Smooth muscle cell of the brain vasculature (primary cell): ENCODE measurements around the gene FGF11.
"Not testable (repeated sequence)": the region's sequence is repeated elsewhere in the genome, so short reads cannot be mapped to it uniquely, and the experiment has no call there.

ENCODE experiments used
- DNase-seq: peaks from one replicate; pipeline ENCODE4 v3.0.0-alpha.2; 2012; ENCODE audit warnings: low read depth, low spot score

The FGF11 gene

GRCh38 chr17:7460850-7461660 is 21.7 kb downstream of the FGF11 start:
- no peak for DNase-seq

DNA sequence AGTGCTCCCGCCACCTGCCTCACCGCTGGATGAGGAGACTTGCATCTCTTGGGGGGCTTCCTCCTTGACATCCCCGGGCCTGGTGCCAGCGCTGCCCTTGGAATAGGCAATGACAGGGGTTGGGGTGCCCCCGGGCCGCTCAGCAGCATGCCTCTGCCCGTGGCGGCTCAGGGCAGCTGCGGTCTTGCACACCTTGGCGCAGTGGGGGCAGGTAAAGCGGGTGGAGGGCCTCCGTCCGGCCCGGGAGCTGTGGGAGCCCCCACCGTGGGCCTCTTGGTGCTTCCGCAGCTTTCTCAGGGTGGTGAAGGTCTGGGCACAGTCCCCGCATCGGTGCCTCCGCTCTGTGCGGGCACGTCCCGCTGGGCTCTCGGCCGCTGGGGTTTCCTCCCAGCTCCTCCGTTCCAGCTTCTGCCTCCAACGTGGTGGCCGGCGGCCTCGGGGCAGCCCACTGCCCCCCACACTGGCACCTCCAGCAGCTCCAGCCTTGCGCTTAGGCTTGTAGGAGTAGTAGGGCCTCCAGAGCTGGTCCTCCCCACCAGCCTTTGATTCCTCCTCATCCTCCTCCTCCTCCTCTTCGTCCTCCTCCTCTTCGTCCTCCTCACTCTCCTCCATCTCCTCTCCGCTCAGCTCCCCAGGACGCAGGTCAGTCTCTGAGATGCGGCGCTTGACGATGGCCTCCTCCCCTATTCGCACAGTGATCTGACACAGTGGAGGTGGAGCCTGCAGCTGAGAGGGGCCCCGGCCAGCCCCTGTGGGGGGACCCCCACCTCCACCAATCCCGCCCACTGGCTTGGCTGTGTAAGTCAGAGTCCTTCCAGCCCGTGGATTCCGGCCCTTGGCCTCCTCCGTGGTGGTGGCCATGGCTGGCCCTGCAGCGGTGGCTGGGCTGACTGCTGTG is 23.4 kb downstream of the FGF11 start:
- no peak for DNase-seq

DNA sequence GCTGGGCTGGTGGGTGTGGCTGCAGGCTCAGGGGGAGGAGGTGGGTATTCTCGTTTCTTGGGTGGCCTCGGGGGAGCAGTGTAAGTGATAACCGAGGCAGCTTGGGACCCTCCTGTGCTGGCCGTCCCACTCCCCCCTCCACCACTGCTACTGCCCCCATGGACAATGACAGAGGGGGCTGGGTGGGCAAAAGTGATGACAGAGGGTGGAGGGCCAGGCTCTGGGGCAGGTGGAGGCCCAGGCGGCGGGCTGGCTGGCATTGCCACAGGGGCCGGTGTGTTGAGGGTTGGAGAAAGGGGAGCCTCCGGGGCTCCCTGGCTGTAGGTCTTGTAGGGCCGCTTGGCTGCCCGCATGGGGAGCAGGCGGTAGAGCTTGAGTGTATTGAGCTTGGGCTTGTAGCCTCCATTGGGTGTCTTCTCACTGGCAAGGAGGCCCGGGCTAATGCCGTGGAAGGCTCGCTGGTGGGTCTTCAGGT is 24.1 kb downstream of the FGF11 start:
- no peak for DNase-seq

- no peak for DNase-seq
These were observed 24.8 kb downstream of the FGF11 start for GRCh38 chr17:7464081-7464480.

DNA sequence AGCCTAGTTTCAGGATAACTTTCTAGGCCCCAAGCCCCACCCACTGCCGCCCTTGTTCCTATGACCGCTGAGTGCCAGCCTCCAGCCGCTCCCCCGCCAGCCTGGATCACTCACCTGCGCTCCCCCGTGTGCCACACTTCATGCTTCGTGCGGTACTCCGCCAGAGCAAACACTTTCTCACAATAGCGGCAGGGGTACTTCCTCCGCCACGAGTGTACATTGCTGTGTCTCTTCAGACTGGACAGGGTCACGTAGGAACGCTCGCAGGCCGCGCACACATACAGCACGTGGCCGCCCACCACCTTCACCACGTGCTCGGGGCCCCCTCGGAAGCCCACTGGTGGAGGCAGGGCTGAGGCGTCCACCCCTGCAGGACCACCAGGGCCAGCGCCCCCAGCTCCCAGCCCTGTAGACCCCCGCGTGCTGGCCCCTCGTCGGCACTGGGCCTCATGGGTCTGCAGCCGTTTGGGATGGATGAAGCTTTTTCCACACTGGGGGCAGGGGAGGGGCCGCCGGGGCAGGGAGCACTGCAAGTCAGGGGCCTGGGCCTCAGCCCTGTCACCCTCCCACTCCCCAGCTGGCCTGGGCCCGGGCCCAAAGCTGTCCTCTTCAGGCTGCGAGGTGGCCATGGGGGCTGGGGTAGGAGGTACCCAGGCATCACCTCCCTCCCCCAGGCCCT is 26.4 kb downstream of the FGF11 start:
- DNase-seq = no peak

GRCh38 chr17:7466318-7466638 is 27.0 kb downstream of the FGF11 start:
- DNase-seq = no peak

GRCh38 chr17:7466639-7467341 is 27.5 kb downstream of the FGF11 start:
- no peak for DNase-seq

DNA sequence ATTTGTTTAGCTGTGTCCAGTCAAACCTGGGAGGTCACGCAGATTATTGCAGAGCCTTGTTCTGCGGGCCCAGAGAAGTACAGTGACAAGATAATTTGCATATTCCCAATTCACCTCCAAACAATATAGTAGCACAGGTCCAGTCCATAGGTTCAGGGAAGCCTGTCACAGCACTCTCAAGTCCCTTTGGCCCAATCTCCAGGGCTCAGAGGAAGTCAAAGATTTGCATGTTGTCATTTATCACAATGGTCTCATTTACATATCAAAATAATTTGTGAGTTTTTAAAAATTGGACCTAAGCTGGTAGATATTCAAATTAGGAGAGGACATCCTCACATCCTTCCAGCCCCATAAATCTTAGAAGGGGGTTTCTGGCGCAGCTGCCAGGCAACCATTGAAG is 28.2 kb downstream of the FGF11 start:
- DNase-seq = no peak

- no peak for DNase-seq
These were observed 29.0 kb downstream of the FGF11 start for GRCh38 chr17:7468290-7468689.

DNA sequence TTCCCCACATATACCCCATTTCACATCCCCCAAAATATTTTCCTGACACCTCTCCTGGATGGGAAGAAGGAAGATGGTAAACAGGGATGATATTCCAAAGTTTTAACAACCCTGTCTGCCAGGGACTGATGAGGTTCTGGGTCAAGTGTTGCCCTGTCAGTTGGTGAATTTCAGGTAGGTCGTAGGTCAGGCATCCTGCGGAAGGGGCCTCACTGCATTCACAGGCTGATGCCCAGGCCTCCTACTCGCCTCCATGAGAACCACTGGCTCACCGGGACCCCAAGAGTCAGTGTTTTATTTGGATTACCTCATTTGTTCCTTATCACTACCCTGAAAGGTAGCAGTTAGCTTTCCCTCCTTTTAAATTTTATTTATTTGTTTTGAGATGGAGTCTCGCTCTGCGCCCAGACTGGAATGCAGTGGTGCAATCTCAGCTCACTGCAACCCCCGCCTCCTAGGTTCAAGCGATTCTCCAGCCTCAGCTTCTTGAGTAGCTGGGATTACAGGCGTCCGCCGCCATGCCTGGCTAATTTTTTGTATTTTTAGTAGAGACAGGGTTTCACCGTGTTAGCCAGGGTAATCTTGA is 29.6 kb downstream of the FGF11 start:
- no peak for DNase-seq

DNA sequence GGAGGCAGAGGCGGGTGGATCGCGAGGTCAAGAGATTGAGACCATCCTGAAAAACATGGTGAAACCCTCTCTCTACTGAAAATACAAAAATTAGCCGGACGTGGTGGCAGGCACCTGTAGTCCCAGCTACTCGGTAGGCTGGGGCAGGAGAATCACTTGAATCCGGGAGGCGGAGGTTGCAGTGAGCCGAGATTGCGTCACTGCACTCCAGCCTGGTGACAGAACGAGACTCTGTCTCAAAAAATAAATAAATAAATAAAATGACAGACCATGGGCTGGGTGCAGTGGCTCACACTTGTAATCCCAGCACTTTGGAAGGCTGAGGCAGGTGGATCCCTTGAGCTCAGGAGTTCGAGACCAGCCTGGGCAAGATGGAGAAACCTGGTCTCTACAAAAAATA is 30.5 kb downstream of the FGF11 start:
- DNase-seq = not testable (repeated sequence)

DNA sequence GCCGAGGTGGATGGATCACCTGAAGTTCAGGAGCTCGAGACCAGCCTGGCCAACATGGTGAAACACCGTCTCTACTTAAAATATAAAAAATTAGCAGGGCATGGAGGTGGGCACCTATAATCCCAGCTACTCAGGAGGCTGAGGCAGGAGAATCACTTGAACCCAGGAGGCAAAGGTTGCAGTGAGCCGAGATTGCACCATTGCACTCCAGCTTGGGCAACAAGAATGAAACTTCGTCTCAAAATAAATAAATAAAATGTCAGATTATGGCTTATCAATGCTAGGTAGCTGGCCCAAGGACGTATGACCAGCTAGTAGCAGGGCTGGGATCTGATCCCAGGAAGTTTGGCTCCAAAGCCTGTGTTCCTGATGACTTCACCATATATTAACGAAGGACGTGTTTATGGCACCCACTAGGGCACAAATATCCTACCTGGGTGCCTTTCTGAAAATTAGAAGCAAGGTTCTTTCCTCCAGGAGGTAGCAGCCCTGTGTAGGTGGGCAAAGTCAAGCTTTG is 31.2 kb downstream of the FGF11 start:
- not testable (repeated sequence) for DNase-seq

DNA sequence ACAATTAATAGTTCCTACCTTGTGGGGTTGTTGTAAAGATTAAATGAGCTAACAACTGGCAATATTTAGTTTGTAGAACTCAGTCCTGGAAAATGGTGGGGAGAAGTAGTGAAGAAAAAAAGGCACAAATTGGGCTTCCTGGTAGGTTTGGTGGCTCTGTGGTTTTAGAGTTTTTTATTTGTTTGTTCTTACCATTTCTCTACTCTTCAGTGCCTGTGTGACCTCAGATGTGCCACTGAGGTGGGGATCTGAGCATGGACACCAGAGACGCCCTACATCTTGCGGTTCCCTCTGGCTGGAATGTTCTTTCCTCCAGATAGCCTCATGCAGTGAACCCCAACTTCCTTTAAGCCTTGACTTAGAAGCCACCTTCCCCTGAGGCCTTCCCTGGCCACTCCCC is 32.4 kb downstream of the FGF11 start:
- no peak for DNase-seq

DNA sequence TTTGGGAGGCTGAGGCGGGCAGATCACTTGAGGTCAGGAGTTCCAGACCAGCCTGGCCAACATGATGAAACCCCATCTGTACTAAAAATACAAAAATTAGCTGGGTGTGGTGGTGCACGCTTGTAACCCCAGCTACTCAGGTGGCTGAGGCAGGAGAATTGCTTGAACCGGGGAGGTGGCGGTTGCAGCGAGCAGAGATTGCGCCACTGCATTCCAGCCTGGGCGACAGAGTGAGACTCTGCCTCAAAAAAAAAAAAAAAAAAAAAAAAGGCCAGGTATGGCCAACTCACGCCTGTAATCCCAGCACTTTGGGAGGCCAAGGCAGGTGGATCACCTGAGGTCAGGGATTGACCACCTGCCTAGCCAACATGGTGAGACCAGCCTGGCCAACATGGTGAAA is 35.5 kb downstream of the FGF11 start:
- DNase-seq = not testable (repeated sequence)

DNA sequence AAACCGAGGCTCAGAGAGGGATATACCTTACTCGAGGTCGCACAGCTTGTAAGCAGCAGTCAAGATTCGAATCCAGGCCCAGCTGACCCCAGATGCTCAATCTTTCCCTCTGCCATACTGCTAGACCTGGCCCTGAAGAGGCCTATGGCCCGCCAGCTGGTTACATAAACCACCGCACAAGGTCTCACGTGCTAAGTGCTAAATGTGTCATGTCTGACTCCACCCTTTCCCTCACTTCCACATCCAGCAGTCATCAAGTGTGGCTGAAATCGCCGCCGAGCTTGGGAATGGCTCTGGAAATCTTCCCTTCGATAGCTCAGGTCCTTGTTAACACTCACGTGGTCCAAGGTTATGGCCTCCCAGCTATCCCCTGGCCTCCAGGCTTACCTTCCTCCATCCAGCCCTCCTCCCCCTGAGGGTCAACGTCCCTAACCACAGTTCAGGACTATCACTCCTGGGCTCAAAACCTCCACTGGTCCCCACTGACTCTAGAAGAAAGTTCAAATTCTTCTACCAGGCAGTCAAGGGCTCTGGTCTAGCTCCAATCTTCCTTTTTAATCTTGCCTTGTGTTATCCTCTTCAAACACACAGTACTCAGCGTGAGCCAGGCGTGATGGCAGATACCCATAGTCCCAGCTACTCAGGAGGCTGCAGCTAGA is 36.6 kb downstream of the FGF11 start:
- DNase-seq = no peak

DNA sequence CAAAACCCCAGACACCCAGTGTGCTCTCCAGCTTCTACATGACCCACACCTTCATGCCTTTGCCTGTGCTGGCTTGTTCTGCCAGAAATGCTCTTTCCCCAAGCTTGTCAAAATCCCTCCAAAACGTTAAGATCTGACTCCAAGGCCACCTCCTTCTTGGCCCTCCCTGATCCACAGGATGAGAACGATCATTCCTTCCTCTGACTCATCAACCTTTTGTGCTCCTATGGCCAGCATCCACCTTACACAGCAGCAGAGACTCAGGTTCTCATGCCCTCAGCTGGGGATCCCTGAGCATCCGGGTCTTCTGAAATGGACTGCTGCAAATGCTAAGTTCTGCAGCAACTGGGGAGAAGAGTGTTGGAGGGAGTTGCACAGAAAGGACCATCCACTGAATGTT is 37.2 kb downstream of the FGF11 start:
- DNase-seq = no peak

DNA sequence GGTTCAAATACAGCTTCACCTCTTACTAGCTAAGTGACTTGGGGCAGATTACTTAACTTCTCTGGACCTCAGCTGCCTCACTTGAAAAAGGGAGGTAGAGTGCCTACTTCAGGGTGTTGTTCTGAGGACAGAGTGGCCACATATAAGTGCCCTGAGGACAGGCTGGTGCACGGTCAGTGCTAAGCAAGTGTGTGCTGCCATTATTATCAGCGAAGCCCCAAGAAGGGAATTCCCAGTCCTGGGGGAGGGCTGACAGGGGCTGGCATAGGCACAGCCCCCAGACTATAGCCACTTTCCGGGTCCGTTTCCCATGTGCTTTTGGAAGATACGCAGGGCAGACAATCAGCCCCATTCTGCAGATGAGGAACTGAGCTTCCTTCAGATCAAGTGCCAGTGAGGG is 37.6 kb downstream of the FGF11 start:
- DNase-seq = no peak

DNA sequence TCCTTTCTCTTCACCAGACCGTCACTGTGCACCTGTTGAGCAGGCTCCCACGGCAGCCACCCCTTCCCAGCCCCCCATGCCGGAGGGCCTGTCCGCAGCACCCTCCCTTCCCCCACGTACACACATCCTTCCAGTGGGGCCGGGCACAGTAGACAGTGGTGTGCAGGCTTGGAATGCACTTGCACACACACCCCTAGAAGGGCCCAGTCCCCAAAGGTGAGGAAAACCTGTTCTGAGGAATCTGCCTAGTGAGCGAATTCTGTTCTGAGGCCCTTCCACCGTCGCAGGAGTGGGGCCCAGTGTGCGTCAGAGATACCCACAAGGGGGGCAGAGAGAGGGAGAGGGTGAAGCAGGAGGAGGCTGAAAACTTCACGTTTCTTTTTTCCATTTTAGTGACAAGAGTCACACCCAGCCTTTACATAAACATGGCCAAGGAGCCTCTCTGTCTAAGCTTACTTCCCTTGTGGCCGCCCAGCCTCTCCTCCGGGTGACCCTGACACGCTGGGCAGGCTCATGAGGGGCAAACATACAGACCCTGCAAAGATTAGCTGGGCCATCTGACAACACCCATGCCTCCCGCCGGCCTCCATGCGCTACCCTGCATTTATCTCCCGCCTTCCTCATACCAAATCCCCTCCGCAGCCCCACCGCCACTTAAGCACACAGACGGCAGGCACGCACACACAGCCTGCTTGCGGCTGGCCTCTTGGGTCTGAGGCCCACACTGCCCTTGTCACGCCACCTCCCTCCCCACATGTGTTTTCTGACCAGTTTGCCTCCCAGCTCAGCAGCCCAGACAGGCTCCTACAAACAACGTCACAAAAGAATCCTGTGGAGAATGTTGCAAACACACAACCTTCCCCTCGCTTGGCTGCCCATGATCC is 38.3 kb downstream of the FGF11 start:
- DNase-seq = no peak
